Subcutaneous adipose tissue (tissue), 4 donors: Measurements from ENCODE around the gene SPRTN. TPM values are rescaled to one million over a fixed set of nuclear protein-coding genes. Genes with fewer than 3 reads are reported as not detected.

ENCODE experiments used
- total RNA-seq, 4 donors: library from RNA; depleted of rRNA; stranded (reverse); fragments of >200 nt; gene quantifications; one replicate each; pipeline ENCODE4 v1.1.0, GENCODE V29; 2016
- TF ChIP-seq, protein P1 (sequence below): fragments of 450-650 bp; IDR thresholded peaks from one replicate; pipeline ENCODE4 v1.5.1; 2016; ENCODE audit warnings: low read depth, mild to moderate bottlenecking, control low read depth, antibody characterized with exemption, moderate library complexity

Gene SPRTN
- total RNA-seq, 4 donors from 2014 or later = 9.4 to 17.6 (median 15.9) TPM

DNA sequence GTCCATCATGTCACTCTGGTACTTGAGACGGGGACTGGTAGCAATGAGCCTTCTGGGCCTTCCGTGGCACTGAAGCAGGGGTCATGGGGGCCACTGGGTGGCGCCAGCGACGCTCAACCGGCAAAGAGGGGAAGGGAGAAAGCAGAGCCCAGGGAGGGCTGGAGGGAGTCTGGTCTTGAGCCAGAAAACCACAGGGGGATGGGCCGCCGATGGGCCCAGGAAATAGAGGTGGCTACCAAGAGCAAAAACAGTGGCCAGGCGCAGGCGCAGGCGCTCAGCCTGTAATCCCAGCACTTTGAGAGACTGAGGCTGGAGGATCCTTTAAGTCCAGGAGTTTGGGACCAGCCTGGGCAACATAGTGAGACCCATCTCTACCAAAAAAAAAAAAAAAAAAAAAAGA lies 22.2 kb upstream of the SPRTN start:
- TF ChIP-seq, protein P1, sequence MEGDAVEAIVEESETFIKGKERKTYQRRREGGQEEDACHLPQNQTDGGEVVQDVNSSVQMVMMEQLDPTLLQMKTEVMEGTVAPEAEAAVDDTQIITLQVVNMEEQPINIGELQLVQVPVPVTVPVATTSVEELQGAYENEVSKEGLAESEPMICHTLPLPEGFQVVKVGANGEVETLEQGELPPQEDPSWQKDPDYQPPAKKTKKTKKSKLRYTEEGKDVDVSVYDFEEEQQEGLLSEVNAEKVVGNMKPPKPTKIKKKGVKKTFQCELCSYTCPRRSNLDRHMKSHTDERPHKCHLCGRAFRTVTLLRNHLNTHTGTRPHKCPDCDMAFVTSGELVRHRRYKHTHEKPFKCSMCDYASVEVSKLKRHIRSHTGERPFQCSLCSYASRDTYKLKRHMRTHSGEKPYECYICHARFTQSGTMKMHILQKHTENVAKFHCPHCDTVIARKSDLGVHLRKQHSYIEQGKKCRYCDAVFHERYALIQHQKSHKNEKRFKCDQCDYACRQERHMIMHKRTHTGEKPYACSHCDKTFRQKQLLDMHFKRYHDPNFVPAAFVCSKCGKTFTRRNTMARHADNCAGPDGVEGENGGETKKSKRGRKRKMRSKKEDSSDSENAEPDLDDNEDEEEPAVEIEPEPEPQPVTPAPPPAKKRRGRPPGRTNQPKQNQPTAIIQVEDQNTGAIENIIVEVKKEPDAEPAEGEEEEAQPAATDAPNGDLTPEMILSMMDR = no peak

DNA sequence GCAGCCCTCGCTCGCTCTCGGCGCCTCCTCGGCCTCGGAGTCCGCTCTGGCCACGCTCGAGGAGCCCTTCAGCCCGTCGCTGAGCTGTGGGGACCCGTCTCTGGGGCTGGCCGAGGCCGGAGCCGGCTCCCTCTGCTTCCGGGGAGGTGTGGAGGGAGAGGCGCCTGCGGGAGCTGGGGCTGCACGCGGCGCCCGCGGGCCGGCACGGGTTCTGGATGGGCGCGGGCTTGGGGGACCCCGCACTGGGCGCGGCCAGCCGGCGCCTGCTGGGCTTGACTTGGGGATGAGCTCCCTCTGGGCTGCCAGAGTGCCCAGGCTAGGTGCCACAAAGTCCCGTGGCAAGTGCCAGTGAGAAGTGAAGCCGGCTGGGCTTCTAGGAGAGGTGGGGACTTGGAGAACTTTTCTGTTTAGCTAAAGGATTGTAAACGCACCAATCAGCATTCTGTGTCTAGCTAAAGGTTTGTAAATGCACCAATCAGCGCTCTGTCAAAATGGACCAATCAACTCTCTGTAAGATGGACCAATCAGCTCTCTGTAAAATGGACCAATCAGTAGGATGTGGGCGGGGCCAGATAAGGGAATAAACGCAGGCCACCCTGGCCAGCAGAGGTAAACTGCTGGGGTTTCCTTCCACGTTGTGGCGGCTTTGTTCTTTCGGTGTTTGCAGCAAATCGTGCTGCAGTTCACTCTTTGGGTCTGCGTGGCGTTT lies 20.6 kb upstream of the SPRTN start:
- TF ChIP-seq, protein P1 = no peak

DNA sequence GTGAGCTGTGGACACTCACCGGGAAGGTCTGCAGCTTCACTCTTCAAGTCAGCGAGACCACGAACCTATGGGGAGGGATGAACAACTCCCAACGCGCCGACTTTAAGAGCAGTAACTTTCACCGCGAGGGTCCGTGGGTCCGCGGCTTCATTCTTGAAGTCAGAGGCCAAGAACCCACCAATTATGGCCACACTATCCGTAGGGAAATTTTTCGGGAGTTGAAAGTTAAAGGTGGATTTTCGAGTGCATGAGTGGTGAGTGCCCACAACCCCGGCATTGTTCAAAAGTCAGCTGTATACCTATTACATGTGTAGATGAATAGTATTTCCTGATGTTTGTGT lies 20.1 kb upstream of the SPRTN start:
- TF ChIP-seq, protein P1 = no peak

DNA sequence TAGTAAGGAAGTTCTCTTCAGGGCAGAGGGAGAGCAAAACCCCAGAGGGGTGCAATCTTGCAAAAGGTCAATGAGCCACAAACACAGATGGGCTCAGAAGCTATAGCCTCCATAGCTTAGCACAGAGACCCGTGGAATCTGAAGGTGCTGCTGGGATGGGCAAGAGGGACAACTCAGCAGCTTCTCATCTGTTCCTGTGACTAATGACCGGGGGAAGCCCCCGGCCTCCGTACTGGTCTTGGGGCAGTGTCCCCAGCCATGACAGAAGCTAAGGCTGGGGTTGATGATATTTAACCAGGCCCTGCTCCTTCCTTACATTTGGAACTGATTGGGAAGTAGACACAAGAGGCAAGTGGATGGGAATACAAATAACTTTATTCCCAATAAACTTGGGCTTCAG lies 19.5 kb upstream of the SPRTN start:
- TF ChIP-seq, protein P1 = no peak

DNA sequence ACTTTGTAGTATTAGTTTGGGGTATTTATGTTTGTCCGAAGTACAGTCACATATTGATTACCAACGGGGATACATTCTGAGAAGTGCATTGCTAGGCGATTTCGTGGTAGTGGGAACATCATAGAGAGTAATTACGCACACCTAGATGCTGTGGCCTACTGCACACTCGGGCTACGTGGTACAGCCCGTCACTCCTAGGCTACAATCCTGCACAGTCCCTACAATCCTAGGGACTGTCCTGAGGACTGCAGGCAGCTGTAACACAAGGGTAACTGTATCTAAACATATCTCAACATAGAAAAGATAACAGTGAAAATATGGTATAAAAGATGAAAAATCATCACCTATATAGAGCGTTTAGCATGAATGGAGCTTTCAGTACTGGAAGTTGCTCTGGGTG lies 19.0 kb upstream of the SPRTN start:
- TF ChIP-seq, protein P1 = no peak

DNA sequence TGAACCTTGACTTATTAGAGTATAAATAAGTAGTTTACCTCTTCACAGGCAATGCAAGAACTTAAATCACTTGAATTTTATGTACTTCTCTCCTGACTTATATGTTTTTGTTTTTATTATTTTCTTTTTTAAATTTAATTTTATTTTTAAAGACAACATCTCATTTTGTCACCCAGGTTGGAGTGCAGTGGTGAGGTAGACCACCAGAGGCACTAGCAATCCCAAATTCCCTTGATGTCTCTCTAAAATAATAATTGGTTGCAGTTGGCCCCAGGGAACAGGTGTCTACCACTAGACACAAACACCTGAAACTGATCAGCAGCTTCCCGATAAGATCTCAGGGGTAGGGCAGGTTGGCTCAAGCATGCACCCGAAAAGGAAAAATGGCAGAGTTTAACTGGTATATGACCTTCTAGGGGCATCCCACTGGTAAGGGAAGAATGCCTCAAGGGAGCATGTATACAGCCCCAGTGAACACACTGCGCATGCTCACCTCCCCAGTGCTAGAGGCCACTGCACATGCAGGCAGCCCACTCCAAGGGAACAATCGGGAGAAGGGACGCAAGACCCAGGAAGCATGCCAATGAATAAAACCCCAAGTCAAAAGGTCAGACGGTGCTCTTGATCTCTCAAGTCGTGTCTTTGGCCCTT lies 15.1 kb upstream of the SPRTN start:
- TF ChIP-seq, protein P1 = no peak

DNA sequence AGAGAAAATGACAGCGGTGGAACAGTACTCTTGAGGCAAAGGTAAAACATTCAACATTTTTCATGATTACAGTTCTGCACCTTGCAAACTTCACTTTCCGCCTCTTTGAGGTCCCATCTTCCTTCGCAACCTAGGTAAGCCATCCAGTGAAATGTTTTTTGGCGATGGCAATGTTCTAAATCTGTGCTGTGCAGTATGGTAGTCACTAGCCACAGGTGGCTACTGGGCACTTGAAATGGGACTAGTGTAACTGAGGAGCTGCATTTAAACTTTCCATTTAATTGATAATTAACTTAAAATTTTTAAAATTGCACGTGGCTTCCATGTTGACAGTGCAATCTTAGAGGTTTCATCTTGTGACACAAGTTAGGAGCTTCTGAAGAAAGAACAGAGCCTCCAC lies 13.4 kb upstream of the SPRTN start:
- TF ChIP-seq, protein P1 = no peak
